ENCODE results near the gene THOC1.

Gene THOC1

GRCh38 chr18:275486-275885, 7.6 kb upstream of the THOC1 start:
- no peak for DNase-seq

GRCh38 chr18:274313-274712, 6.5 kb upstream of the THOC1 start:
- no peak for DNase-seq

- DNase-seq: no peak
Measured at GRCh38 chr18:273525-273924, 5.7 kb upstream of the THOC1 start.

GRCh38 chr18:272650-273049, 4.8 kb upstream of the THOC1 start:
- DNase-seq: no peak

- DNase-seq: no peak
Measured at GRCh38 chr18:269480-270095, 1.7 kb upstream of the THOC1 start.

GRCh38 chr18:267380-267687, 513 bp downstream of the THOC1 start:
- DNase-seq: peak in 1 of 2 experiments; percentile 56

- no peak for DNase-seq
Measured at GRCh38 chr18:261398-262073, 6.3 kb downstream of the THOC1 start.

GRCh38 chr18:260547-260946, 7.3 kb downstream of the THOC1 start:
- no peak for DNase-seq

GRCh38 chr18:255171-255570, 12.7 kb downstream of the THOC1 start:
- DNase-seq: no peak

- DNase-seq: no peak
Measured at GRCh38 chr18:253121-253520, 14.7 kb downstream of the THOC1 start.

GRCh38 chr18:251572-251971, 16.3 kb downstream of the THOC1 start:
- DNase-seq: peak in 1 of 2 experiments; percentile 50

GRCh38 chr18:250685-251084, 17.2 kb downstream of the THOC1 start:
- peak; percentile 71 to 93 for DNase-seq

- DNase-seq: no peak
Measured at GRCh38 chr18:248053-248452, 19.8 kb downstream of the THOC1 start.

GRCh38 chr18:245282-245847, 22.5 kb downstream of the THOC1 start:
- peak in 1 of 2 experiments; percentile 26 for DNase-seq

- no peak for DNase-seq
Measured at GRCh38 chr18:240175-240574, 27.7 kb downstream of the THOC1 start.

GRCh38 chr18:231563-231962, 36.3 kb downstream of the THOC1 start:
- no peak for DNase-seq

- no peak for DNase-seq
Measured at GRCh38 chr18:228586-228985, 39.3 kb downstream of the THOC1 start.

GRCh38 chr18:227902-228301, 39.9 kb downstream of the THOC1 start:
- DNase-seq: no peak

- DNase-seq: no peak
Measured at GRCh38 chr18:227374-227773, 40.5 kb downstream of the THOC1 start.

- no peak for DNase-seq
Measured at GRCh38 chr18:225745-226144, 42.1 kb downstream of the THOC1 start.

GRCh38 chr18:220708-221107, 47.1 kb downstream of the THOC1 start:
- DNase-seq: no peak

GRCh38 chr18:217532-218336, 50.1 kb downstream of the THOC1 start:
- DNase-seq: no peak

- no peak for DNase-seq
Measured at GRCh38 chr18:215448-216010, 52.3 kb downstream of the THOC1 start.

- no peak for DNase-seq
Measured at GRCh38 chr18:213966-214365, 53.9 kb downstream of the THOC1 start.

Measured in NCI-H524 (cell line).